GM21526 (cell line): Measurements from ENCODE around the gene FBXO27.
"Not testable (repeated sequence)": the region's sequence is repeated elsewhere in the genome, so short reads cannot be mapped to it uniquely, and the experiment has no call there.

Source experiments
- ATAC-seq: cut with Tn5 transposase; IDR thresholded peaks from one replicate; pipeline ENCODE4 v1.9.1; 2021; ENCODE audit warnings: moderate library complexity; ENCODE audit not compliant: unreplicated experiment, low FRiP score

The FBXO27 gene, protein sequence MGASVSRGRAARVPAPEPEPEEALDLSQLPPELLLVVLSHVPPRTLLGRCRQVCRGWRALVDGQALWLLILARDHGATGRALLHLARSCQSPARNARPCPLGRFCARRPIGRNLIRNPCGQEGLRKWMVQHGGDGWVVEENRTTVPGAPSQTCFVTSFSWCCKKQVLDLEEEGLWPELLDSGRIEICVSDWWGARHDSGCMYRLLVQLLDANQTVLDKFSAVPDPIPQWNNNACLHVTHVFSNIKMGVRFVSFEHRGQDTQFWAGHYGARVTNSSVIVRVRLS

DNA sequence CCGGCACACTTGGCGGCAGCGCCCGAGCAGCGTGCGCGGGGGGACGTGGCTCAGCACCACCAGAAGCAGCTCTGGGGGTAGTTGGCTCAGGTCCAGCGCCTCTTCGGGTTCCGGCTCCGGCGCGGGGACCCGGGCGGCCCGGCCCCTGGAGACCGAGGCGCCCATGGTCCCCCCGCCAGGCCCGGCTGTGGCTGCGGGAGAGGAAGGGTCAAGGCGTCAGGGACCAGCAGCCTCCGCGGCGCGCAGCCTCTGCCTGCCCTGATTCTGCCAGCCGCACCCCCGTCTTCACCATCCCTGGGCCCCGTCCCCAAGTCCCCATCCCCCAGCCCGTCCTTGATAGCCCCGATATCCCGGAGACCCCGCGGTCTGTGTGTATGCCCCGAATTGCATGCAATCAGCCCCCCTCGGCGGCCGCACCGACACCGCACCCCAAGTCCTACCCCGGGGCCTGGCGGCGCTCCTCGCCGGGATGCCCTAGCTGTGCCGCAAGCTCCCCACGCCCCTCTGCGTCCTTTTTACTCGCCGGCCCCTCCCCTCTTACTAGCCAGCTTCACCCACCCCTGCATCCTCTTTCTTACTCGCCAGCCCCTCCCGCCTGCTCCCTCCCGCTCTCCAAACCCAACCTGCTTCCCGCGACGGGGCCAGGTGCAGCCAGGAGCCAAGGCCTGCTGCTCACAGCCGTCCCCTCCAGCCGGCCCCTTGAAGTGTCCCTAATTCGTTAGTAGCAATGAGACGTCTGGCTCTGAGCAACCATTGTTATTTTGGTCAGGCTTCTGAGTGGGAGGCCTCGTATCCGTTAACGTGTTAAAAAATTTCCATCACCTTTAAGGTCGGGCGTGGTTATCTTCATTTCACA is at the start of gene FBXO27:
FBXO27 (minus strand) TSS at position 487 of the 856 bp plus-strand sequence; CDS start at position 165, 322 bp downstream.
- no peak for ATAC-seq

DNA sequence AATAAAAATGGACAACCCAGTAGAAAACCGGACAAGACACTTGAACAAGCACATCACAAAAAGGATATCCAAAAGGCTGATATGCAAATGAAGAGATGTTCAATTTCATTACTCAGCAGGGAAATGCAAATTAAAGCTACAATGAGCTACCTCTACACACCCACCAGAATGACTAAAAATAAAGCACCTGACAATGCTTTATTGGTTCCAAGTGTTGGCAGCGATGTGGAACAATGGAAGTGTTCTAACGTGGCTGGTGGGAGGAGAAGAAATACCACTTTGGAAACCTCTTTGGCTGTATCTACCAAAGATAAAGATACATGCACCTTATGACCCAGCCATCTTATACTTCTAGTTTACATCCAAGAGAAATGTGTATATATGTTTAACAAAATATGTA is 48.1 kb upstream of the FBXO27 start:
- ATAC-seq: no peak

DNA sequence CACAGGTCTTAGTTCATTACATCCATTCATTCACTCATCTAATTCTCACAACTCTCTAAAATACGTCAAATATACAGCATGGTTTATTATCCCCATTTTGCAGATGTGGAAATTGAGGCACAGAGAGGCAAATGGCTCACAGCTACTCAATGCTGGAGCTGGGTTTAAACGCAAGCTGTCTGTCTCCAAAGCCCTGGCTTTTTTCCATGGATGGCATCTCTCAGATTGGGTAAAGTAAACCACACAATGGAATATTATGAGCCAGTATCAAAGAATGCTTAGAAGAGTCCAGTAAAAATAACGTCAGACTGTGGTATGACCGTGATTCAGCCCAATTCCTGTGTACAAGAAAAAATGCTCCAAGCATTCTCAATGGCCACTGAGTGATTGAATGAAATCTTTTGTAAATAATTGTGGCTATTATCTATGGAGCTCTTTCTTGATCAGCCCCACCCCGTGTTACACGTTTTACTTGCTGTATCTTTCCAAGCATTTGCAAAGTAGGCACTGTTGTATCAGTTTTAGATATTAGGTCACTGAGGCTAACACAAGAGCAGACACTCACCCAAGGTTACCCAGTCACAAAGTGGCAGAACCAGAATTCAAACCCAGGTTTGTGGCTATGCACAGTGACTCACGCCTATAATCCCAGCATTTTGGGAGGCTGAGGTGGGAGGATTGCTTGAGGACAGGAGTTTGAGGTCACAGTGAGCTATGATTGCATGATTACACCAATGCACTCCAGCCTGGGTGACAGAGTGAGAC is 46.3 kb upstream of the FBXO27 start:
- no peak for ATAC-seq

DNA sequence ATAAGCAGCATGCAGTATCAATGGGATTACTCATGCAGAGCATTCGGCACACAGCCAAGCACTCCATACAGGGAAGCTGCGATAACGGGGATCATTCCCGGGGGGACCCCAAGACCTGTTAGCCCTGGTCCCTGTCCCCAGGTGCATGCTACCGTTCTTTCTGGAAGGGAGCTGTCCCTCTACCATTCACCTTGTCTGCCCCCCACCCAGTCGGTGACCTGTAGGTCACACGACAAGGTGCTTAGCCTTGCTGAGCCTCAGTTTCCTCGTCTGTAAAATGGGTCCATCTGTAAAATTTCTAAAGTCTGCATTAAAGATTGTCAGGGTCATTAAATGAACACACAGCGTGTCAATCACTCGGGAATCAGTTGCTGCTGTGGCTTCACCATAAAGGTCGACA is 45.0 kb upstream of the FBXO27 start:
- no peak for ATAC-seq

DNA sequence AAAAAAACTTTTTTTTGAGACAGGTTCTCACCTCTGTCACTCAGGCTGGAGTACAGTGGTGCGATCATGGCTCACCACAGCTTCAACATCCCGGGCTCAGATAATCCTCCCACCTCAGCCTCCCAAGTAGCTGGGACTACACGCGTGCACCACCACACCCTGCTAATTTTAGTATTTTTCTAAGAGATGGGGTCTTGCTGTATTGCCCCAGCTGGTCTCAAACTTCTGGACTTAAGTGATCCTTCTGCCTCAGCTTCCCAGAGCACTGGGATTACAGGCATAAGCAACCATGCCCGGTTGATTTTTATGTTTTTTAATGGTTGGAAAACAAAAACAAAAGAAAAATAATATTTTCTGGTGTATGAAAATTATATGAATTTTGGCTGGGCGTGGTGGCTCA is 42.6 kb upstream of the FBXO27 start:
- ATAC-seq: no peak

DNA sequence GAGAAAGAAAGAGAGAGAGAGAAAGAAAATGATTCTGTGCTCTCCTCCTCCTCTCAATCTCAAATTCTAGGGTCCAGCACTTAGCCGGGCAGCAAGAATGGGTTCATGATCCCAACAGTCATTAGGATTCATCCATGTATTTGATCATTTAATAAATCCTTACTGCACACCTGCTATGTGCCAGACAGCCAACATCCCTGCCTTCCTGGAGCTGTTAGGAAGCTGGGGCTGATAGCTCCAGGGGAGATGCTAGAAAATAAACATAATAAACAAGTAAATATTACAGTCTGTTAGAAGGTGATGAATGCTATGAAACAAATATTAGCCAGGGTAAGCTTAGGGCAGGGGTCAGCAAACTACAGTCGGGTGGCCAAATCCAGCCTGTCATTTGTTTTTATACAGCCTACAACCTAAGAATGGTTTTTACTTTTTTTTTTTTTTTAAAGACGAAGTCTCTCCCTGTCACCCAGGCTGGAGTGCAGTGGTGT is 41.9 kb upstream of the FBXO27 start:
- ATAC-seq: no peak

DNA sequence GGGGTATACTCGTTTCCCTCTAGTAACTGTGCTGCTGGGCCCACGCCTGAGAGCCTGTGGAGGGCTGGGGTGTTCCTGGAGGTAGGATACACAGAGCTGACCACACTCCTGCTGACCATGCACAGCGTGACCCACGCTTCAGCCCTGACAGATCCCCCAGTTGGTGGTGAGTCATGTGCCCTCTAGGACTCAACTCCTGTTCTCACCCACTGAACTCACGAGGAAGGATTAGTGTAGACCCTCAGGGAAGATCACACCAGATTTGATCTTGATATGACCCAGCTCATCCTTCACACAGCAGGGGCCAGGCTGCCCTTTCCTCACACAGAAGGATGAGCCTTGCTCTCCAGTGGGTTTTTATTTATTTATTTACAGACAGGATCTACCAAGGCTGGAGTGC is 38.5 kb upstream of the FBXO27 start:
- ATAC-seq: no peak

DNA sequence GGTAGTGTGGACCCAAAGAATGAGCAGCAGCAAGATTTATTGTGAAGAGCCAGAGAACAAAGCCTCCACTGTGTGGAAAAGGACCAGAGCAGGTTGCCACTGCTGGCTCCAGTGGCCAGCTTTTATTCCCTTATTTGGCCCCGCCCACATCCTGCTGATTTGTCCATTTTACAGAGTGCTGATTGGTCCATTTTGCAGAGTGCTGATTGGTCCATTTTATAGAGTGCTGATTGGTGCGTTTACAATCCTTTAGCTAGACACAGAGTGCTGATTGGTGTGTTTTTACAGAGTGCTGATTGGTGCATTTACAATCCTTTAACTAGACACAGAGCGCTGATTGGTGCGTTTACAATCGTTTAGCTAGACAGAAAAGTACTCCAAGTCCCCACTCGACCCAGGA is 35.9 kb upstream of the FBXO27 start:
- ATAC-seq: not testable (repeated sequence)

DNA sequence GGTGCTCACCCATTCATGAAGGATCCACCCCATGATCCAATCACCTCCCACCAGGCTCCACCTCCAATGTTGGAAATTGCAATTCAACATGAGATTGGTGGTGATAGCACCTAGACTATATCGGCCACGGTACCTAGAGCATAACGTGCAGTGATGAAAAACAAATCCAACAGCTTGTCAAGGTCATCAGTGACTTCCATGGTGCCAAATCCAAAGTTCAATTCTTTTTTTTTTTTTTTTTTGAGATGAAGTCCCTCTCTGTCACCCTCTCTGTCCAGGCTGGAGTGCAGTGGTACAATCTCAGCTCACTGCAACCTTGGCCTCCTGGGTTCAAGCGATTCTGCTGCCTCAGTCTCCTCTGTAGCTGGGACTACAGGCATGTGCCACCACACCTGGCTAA is 34.8 kb upstream of the FBXO27 start:
- ATAC-seq: no peak

DNA sequence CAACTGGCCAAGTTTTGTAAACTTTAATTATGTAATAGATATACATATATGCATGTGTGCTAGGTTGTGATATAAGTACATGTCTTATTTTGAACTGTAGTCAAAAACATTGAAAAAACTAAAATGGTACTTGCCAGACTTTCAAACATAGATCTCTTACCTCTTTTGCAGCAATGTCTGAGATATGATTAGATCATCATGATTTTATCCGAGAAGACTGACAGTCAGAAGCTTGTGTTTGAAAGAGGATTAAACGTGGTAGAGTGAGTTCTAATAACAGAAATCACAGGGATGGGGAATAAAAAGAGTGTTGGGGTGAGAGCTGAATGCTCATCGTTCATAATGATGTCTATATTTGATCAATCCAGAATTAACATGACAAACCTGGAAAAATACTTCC is 33.6 kb upstream of the FBXO27 start:
- no peak for ATAC-seq

DNA sequence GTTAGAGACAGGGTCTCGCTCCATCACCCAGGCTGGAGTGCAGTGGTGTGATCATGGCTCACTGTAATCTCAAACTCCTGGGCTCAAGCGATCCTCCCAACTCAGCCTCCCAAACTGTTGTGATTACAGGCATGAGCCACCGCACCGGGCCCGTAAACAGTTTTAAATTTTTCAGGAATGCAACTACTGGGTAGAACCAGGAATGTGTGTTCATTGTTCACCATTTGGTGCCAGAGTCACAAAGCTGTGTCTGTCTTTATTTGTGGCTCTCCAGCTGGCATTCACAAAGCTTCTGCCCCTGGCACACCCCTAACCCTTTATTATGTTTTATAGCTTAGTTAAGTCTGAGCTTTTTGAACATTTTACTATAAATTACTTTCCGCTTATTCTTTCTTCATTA is 32.1 kb upstream of the FBXO27 start:
- ATAC-seq: no peak

DNA sequence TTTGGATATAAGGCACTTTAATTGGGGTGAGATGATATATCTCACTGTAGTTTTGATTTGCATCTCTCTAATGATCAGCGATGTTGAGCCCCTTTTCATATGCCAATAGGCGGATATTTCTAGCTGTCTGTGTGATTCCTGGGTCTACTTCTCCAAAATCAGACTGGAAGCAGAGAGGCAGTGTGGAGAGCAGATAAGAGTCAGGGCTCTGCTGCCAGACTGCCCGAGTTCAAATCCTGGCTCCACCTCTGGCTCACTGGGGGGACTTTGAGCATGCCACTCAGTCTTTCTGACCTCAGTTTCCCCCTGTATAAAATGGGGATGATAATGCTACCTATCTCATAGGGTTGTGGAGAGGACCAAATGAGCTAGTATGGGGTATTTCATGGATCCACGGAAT is 27.8 kb upstream of the FBXO27 start:
- ATAC-seq: no peak

DNA sequence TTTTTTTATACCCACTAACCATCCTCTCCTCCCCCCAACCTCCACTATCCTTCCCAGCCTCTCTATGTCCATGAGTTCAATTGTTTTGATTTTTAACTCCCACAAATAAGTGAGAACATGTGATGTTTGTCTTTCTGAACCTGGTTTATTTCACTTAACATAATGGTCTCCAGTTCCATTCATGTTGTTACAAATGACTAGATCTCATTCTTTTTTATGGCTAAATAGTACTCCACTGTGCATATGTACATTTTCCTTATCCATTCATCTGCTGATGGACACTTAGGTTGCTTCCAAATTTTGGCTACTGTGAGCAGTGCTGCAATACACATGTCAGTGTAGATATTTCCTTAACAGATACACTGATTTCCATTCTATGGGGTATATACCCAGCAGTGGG is 27.0 kb upstream of the FBXO27 start:
- ATAC-seq: no peak

DNA sequence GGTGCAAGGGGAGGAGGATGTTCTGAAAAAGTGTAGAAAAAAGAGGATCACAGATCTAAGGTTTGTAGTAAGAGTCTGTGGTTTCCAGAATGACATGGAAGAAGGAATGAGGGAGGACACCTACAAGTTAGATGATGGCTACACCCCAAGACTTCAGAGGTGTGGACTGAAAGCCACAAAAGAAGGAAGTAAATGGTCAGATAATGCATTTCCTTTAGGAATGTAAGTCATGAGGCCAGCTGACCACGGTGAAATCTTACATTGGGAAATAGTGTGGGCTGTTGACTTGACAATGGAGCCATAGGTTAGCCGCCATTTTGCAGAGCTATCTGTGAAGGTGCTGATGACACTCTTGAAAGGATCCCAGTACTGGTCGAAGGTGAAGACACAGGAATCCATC is 25.3 kb upstream of the FBXO27 start:
- ATAC-seq: no peak

DNA sequence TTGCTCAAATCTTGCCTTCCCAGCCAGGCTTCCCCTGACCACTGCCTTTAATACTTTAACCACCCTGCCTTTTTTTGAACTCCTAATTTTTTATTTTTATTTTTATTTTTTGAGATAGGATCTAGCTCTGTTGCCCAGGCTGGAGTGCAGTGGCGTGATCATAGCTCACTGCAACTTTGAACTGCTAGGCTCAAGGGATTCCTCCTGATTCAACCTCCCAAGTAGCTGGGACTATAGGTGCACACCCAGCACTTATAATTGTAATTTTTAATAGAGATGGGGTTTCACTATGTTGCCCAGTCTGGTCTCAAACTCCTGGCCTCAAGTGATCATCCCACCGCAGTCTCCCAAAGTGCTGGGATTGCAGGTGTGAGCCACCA is 21.7 kb upstream of the FBXO27 start:
- ATAC-seq: no peak

DNA sequence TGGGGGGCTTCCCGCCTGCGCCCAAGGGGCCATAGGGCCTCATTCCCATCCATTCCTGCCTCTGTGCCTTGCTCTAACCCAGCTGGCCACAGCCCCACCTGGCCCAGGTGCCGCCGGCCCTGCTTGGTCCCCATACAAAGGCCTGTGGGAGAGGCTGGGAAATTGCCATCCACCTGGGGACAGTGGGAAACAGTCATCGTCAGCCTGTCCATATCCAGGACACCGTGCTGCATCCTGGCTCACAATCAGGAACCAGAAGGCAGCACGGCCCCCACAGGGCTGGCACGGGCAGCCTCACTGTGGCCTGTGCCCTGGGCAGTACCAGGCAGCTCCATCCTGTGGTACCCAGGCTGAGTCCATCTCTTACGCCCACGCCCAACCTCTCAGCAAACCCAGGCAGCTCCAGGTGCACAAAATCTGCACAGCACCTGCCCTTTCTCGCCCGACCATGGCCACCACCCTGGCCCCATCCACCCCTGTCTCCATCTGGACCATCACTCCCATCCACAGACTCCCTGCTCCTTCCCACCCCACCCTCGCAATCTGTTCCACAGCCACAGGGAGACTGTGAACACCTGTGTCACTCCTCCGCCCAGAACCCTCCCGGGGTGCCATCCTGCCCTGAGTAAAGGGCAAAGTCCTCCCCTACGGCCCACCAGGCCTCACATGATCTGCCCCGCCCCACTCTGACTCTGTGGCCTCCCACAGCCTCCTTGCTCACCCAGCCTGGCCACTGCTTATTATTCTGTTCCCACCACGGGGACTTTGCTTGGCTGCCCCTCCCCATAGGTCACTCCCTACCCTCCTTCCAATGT is 21.1 kb upstream of the FBXO27 start:
- no peak for ATAC-seq

DNA sequence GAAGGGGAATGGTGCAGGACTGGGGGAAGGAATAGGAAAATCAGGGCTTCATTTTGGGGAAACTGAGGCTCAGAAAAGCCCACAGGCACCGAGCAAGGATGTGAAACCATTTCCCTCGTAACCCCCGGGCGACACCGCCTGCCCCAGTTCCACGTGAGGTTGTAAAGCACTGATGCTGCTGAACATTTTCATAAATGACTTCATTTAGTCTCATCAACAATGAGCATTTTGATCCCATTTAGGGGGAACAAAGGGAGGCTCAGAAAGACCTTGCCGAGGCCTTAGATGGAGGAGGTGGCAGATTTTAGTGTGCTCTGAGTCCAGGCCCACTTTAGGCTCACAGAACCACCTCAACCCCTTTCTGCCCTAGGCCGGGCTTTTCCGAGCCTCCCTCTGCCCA is 20.5 kb upstream of the FBXO27 start:
- ATAC-seq: no peak

DNA sequence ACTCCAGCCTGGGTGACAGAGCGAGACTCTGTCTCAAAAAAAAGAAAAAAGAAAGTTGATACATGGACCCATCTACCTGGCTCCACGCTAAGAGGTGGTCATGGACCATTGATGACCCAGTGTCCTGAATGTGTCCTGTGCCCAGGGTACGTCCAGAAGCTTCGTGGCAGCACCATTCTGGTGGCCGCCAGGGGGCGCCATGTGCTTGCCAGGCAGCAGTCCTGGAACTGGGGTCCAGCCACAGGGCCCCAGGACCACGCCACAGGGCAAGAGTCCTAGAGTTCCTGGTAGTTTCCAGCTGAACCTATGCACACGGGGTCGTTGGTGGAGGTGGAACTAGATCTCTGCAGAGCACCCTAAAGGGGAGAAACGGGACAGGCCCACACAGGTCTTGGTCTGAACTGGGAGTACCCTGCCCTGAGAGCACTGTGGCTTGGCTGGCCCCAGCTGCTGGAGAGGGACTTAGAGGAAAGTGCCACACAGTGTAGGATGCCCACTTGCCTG is 19.9 kb upstream of the FBXO27 start:
- no peak for ATAC-seq

DNA sequence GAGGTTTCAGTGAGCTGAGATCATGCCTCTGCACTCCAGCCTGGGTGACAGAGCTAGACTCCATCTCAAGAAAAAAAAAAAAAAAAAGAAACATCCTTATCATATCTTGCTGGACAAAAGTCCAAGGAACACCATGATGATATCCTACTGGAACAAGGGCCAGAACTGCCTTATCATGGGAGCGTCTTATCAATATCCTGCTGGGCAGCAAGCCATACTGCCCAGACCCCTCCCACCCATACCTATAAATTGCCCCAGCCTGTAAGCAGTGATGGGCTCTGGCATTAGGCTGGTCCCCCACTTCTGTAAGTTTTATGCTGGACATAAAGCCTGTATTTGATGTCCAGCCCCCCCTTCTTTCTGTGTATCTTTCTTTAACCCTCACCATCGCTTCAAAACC is 14.7 kb upstream of the FBXO27 start:
- no peak for ATAC-seq
